Umbilical cord (tissue), 2 donors: ENCODE measurements around the gene SLC6A6. TPM values are rescaled to one million over a fixed set of nuclear protein-coding genes. Genes with fewer than 3 reads are reported as not detected.

Experiments used
- DNase-seq: peaks from one replicate; pipeline ENCODE4 v3.0.0-alpha.2; 2015; ENCODE audit warnings: low spot score
- total RNA-seq: library from RNA; depleted of rRNA; stranded (reverse); fragments of >200 nt; gene quantifications from one replicate; pipeline ENCODE4 v1.2.3, GENCODE V29; 2014; ENCODE audit warnings: low replicate concordance; ENCODE audit not compliant: insufficient read depth

The SLC6A6 gene
- total RNA-seq, 1 donor from 2014 or later = 19.3 TPM

- no peak for DNase-seq
These were observed 14.0 kb downstream of the SLC6A6 start for GRCh38 chr3:14416453-14416852.

DNA sequence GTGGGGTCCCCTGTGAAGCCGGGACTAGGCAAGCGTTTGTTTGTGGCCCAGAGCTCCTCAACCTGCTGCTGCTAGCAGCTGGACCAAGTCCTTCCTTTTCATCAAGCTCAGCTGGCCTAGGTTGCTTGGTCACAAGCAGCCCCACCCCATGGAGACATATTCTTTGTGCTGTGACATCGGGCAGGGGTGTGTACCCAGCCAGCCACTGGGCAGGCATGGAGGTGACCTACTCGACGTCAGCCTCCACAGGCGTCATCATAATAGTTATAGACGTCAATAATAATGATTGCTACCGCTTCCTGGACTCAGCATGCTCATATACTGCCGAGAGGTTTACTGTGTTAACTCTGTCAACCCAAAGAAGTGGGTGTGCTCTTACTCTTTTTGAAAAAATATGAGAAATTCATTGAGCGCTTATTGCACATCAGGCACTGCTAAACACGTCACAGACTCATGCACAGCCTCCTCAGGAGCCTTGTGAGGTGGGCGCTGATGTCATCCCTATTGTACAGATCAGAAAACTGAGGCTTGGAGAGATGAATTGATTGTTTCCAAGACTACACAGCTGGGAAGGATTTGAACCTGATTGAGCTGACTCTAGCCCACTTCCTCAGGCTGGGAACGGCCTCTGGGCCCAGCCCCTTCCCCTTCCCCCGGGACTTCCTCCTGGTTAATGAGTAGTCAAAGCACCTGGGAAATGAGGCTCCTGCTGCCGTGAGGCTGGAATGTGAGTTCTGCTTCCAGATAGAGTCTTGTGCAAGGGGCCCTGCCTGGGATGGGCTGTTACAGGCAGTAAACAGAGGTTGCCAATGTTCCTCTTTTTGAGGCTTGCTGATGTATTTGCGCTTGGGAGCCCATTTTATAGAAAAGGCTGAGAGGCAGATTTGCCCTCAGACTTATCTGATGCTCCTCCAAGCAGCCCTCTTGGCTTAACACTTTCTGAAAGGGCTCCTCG lies 16.2 kb downstream of the SLC6A6 start:
- DNase-seq = no peak

DNA sequence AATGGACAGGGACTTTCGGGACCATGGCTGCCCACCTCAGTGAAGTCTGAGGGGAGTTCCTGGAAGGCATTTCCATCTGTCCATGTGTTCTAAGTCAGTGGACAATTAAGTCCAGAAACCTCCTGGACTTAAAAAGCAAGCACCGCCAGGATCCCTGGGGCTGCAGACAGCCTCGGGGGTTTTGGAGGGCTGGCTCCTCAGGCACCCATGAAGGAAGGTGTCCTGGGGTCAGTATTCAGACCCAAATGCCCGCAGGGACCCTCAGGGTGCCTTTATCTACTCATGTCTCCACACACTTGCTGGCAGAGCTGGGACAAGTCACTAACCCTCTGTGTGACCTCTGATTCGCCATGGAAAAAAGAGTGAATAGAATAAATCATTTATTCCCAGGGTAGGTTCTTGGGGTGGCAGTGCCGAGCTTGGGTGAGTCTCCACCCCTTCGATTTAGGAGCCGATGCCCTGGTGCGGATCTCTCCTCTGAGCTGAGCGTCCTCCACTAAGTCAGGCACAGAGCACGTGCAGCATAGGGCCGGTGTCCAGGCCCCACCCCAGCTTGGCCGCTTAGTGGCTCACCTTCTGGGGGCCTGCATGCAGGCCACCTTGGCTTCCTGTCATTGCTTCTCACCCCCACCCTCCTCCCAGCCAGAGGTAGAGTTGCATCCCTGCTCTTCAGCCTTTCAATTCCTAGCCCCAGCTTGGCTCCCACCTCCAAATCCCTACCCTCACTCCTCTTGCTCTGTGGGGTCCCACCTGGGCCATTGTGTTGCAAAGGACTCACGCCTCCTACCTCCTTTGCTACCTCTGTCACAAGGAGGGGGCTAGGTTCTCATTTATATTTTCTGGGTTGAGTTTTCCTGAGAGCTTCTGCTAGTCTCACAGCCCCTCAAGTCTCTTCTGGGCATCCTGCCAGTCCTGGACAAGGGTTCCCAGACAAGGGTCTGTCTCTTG lies 19.9 kb downstream of the SLC6A6 start:
- no peak for DNase-seq

GRCh38 chr3:14423197-14423743 lies 20.9 kb downstream of the SLC6A6 start:
- DNase-seq = no peak

DNA sequence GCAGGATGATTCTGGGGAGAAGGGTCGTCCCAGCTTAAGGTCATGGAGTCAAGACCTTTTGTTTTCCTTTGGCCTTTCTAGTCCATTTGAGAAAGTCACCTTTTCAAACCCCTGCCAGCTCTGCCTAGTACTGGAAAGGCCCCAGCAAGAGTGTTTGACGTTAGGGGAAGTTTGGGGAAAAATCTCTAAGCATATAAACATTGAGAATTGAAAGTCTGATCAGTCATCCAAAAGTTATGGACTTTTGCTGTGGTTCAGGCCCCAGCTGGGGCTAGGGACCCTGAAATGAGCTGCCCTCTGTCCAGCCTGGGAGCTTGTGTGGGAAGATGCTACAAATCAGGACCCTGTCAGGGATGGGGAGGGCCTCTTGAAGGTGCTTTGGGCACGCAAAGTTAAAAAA lies 21.6 kb downstream of the SLC6A6 start:
- DNase-seq = no peak

DNA sequence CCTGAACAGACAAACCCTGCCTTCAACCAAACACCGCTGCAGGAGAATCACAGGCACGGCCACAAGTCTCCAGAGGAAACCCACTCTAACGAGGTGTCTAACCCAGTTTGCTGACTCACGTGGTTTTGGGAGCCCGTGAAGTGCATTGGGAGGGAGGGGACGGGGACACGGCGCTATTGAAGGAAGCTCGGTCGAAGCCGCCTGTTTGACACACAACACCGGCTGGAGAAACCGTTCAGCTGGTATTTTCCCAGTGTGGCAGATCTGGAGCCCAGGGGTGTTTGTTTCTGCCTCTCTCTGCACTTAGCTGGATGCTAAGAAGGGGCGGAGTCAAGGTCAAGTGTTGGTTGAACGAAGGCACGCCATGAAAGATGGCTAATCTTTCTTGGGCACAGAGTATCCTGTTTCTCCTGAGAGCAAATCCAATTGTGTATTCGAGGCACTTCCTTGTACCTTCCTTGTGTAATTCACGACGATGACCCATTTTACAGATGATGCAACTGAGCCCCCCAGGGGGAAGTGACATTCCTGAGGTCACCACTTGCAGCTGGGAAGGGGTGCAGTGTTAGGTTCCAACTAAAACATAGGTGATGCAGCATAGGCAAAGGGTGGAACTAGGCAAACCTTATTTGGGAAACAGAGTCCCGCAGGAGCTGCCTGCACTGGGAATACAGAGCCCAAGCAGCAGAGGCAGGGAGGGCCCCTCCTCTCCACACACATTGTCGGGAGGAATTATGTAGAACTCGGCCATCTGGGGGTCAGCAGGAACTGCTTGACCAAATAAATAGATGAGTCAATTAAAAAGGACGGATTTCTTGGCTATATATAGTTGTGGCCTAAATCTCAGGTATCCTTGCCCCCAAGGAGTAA lies 22.5 kb downstream of the SLC6A6 start:
- no peak for DNase-seq

- DNase-seq = no peak
These were observed 23.3 kb downstream of the SLC6A6 start for GRCh38 chr3:14425581-14426304.

GRCh38 chr3:14426305-14426620 lies 23.9 kb downstream of the SLC6A6 start:
- DNase-seq = no peak

DNA sequence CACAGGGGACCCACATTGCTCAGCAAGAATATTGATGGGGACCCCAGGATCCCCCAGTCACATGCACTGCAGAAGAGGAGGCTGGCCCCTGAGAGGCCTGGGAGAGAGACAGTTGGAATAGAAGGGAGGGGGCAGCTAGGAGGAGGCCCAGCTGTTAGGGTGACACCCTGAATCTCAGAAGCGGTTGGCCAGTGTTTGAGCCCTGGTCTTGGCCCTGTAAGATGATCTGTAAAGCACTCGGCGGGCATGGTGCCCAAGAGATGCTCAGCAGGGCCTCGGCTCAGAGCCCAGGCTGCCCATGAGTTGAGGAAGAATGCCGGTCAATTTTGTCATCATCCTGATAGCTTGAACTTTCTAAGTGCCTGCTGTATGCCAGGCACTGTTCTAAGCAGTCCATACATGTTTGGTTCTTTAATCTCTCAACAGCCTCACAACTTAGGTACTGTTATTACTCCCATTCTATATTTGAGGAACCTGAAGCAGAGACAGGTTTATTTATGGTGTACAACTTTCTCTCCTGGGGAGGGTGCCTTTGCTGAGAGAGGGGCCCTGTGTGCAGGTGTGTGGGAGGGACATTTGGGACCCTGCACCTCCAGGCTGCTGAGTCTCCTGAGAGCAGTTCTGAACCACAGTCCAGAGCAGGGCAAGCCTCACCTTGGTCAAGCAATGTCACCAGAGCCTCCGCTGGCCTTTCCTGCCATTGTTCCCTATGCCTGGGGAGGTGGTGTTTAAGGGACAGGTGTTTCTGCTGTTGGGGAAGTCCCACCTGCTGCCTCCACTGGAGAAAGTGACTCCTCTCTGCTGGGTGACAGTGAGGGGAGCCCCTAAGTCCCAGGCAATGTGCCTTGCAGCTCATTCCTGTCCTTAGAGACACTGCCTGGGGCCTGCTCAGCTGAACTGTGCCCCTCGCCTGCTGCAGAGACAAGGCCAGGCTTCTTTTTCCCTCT lies 26.0 kb downstream of the SLC6A6 start:
- DNase-seq = no peak

DNA sequence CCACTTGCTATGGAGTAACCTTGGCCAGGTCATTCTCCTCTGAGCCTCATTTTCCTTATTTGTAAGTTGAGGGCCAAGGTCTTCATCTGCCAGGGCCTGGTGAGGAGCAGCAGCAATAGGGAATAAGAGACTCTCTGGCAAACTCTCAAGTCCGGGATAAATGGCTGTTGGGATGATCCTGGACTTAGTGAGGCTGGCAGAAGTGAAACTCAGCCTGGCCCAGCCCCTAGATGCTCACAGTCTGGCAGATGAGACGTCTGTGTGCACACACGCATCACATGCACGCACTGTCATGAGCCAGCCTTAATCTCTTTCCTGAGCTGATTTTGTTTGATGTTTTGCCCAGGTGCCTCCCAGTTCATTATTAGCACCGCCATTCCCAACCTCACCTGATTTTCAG lies 26.8 kb downstream of the SLC6A6 start:
- DNase-seq = peak; percentile 91

DNA sequence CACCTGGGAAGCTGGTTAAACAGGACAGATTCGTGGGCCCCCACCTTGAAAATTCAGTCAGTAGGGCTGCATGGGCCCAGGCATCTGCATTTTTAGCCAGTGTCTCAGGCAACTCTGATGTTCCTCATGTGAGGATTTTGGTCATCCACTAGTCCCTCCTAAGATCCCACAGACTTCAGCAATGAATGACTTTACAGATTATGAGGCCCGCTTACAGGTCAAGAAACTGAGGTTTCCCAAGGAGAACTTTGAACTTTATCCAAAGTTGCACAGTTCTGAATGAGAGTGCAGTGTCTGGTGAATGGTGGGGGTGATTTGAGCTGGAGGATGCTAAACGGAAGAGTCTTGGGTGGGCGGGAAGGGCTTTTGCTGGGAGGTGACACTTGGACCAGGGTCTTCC lies 27.2 kb downstream of the SLC6A6 start:
- no peak for DNase-seq

GRCh38 chr3:14430053-14430452 lies 27.6 kb downstream of the SLC6A6 start:
- no peak for DNase-seq

- DNase-seq = no peak
These were observed 28.5 kb downstream of the SLC6A6 start for GRCh38 chr3:14430706-14431451.

DNA sequence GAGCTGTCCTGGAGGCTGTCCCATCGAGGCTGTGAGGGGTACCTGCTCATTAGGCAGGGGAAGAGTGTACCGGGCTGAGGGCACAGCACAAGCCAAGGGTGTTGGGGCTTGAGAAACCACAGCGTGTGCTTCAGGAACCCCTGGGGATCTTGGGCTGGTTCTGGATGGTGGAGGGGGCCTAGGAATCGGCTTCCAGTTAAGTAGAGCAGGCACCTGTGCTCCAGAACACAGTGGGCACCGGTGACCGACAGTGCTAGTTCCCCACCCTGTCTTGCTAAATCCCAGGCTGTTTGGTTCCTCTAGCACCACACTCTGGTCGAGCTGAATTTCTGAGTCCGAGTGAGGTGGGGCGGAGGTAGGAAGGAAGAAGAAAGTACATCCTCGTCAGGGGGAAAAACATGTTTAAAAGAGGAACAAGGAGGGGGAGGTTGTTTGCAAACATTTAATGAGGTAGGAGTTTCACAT lies 29.1 kb downstream of the SLC6A6 start:
- no peak for DNase-seq

- DNase-seq = peak; percentile 89
These were observed 29.8 kb downstream of the SLC6A6 start for GRCh38 chr3:14431917-14432834.

DNA sequence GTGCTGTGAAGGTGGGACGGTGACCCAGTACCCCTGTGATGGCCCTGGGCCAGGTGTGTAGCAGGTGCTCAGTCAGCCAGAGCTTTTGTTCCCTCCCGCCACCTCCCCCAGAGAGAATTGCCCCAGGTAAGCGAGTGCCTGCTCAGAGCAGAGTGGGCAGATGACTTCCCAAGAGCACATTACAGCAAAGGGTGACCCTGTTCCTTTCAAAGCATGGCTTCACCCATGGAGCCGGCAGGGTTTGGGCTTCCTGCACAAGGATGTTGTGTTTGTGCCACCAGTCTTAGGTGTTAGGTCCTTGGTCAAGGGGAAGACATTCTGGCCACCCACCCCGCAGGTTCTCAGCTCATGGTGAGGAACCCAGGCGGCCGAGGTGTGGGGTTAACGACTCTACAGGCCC lies 30.7 kb downstream of the SLC6A6 start:
- DNase-seq = no peak

- no peak for DNase-seq
These were observed 31.7 kb downstream of the SLC6A6 start for GRCh38 chr3:14434126-14434497.
